Left ventricle myocardium superior (tissue), 1 donor: Measurements from ENCODE around the gene ZNF180. TPM values are rescaled to one million over a fixed set of nuclear protein-coding genes. Genes with fewer than 3 reads are reported as not detected.
"Not testable (repeated sequence)": the region's sequence is repeated elsewhere in the genome, so short reads cannot be mapped to it uniquely, and the experiment has no call there.

ENCODE experiments used
- ATAC-seq: fragments of 200-7000 bp; cut with Tn5 transposase; one replicate; pipeline ENCODE4 v1.9.1; 2020; ENCODE audit warnings: mild to moderate bottlenecking, moderate library complexity
- DNase-seq: peaks from one replicate; pipeline ENCODE4 v3.0.0-alpha.2; 2020
- intact Hi-C: fragments of 100-400 bp; cut with micrococcal nuclease; formaldehyde crosslinking; loops from one replicate; pipeline ENCODE4 v1.11.0; 2022
- long read RNA-seq: library from polyadenylated mRNA; unstranded; transcript quantifications from one replicate; pipeline ENCODE4 v2.0.0, GENCODE V29; 2021
- total RNA-seq: library from RNA; stranded (reverse); fragmentation: NEBNext Ultra II Directional; extraction: Animal tissue kit (Norgen Biotek cat#: 25700); gene quantifications from one replicate; pipeline ENCODE4 v1.2.1, GENCODE V29; 2021
- donor health status: DM: no; HTN: yes; CAD: no; lungs with severe emphysema.

Gene ZNF180
- total RNA-seq: 3.6 TPM
- long read RNA-seq, full-length matches to known transcripts: 2 of 3 reads
- long read RNA-seq, partial matches to known transcripts: 0 of 3 reads
- long read RNA-seq, other reads (novel, unspliced or antisense): 1 of 3 reads

DNA sequence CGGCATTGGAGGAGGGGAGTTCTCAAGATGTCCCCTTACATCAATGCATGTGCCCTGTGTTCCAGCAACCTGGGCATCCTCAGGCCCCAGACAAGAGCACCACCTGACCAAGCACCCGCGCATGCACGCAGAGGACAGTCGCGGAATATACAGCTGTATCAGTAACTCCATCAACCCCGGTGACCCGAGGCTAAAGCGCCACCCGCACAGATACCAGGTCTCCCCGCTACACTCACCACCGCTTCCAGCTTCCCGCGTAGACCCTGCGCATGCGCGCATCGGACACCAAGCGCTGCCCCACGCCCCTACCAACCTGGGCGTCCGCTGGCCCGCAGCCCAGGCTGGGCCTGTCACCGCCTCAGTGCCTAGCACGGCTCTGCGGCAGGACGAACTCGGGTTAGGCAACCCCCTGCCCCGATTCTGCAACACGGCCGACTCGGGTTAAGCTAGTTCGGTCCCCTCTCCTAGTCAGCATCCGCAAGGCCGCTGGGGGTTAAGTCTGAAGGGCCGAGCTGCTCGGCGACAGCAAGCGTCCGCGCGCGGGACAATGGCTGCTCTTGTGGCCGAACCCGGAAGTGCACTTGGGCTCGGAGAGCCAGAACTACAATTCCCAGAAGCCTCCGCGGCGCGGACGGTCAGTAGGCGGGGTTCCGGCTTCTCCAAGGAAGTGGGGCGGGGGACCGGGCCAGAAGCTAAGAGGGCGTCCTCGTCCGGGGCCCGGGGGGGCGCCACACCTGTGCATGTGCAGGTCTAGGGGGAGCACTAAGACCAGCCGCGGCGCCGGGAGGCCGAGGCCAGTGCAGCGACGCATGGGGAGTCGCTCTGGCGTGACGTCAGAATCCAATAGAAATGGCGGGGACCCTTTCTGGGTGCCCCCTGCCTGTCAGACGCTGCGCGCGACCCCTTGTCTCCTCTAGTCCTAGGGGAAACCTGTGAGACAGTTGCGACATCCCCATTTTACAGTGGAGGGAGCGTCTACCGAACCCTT lies at the start of gene ZNF180:
ZNF180 (minus strand) TSS at position 561 of the 988 bp plus-strand sequence. CDS start 3,188 bp downstream, outside the sequence.
- peak; percentile 98 for DNase-seq
- ATAC-seq: peak; percentile 98
- intact Hi-C loops: no loop called here

GRCh38 chr19:44549507-44549906 lies 49.2 kb upstream of the ZNF180 start:
- no peak for DNase-seq
- no peak for ATAC-seq
- intact Hi-C loops: no loop called here

GRCh38 chr19:44548736-44549135 lies 48.4 kb upstream of the ZNF180 start:
- DNase-seq: no peak
- intact Hi-C loops: no loop called here
- no peak for ATAC-seq

GRCh38 chr19:44544031-44544430 lies 43.7 kb upstream of the ZNF180 start:
- DNase-seq (no peak), ATAC-seq (no peak)
- intact Hi-C loops: no loop called here

DNA sequence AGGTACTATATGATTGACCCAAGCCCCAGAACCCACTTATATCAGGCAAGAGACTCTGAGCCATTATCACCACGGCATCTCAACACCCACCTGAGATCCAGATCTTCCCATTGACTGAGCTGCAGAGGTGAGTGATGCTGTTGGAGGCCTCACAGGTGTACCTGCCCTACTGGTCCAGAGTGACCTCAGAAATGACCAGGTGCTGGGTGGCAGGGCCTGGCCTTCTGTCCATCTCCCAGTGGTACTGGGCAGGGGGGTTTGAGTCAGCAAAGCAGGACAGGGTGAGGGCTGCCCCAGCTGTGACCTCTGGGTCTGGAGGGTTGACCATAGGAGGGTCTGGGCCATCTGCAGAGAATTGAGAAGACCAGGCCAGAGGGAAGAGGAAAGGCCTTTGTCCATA lies 42.3 kb upstream of the ZNF180 start:
- intact Hi-C loops: no loop called here
- ATAC-seq (no peak), DNase-seq (no peak)

DNA sequence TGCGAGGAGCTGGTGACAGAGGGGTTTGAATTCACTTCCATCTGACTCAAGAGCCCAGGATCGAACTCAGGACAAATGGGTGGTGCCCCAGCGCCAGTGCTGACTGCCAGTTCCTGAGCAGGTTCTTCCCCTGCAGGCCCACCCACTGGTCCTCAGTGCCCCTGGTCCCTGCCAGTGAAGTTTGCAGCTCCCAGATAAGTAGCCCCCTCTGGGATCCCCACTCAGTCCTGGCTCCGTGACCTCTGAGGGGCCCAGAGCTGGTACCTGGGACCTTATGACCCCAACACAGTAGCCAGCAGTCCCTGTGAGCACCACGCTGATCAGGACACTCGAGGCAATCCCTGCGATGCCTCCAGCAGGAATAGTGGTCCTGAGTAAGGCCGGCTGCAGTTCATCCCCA lies 40.4 kb upstream of the ZNF180 start:
- no peak for ATAC-seq

DNA sequence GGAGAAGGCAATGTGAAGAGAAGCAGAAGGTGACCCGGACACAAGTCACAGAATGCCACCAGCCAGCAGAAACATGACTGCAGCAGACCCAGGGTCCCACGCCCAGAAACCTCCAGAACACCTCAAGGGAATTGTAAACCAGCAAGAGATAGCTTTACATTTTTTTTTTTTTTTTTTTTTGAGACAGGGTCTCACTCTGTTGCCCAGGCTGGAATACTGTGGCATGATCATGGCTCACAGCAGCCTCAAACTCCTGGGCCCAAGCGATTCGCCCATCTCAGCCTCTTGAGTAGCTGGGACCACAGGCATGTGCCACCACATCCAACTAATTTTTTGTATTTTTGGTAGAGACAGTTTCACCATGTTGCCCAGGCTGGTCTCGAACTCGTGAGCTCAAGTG lies 39.7 kb upstream of the ZNF180 start:
- ATAC-seq (no peak), DNase-seq (no peak)
- intact Hi-C loops: no loop called here

More for the DNA sequence above, 40.4 kb upstream of the ZNF180 start:
- intact Hi-C loops: no loop called here
- DNase-seq: no peak

GRCh38 chr19:44539236-44539826 lies 39.0 kb upstream of the ZNF180 start:
- DNase-seq (no peak), ATAC-seq (no peak)
- intact Hi-C loops: no loop called here

GRCh38 chr19:44535361-44535760 lies 35.0 kb upstream of the ZNF180 start:
- intact Hi-C loops, ATAC-seq, DNase-seq: not testable (repeated sequence)

- DNase-seq (no peak), ATAC-seq (no peak)
- intact Hi-C loops: no loop called here
These were observed 32.5 kb upstream of the ZNF180 start for GRCh38 chr19:44532819-44533218.

DNA sequence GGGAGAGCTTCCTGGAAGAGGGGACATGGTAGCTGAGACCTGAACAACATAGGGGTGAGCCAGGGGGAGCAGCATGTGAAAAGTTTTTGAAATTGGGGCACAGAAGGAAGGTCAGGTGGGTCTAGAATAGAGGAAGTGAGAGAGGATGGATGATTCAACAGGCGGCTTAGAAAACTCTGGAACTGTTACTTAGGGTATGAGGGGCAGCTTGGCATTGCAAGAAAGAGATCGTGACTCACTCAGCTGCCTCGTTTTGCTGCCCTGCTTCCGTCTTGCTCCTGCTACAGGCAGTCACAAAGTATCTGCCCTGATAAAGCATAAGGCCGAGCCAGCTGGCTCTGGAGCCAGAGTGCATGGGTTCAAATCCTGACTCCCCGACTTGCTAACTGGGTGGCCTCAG lies 30.5 kb upstream of the ZNF180 start:
- ATAC-seq (no peak), DNase-seq (no peak)
- intact Hi-C loops: no loop called here

- intact Hi-C loops: no loop called here
- DNase-seq: no peak
- no peak for ATAC-seq
These were observed 29.2 kb upstream of the ZNF180 start, which contains the start of gene CEACAM20 for GRCh38 chr19:44529536-44529935. Gene CEACAM20, minus strand, starts transcription at chr19:44529675. Its CDS starts 166 bp downstream, at chr19:44529509.

DNA sequence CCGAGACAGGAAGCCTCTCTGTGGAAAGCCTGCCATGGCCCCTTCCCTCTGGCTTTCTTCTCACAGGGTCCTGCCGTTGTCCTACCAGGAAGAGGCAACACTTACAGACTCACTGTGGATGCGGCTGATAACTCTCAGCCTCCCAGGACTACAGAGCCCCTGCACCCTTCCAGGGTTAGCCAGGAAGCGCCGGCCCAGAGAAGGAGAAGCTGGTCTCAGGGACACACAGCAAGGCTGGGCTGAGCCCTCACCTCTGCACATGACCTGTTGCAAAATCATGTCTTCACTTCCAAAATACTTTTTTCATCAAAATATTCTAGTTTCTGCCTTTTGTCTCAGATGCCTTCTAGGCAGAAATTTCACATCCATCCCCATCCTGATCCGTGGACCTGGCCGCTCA lies 27.2 kb upstream of the ZNF180 start:
- intact Hi-C loops: no loop called here
- no peak for DNase-seq
- ATAC-seq: no peak

GRCh38 chr19:44525721-44526430 lies 25.6 kb upstream of the ZNF180 start:
- intact Hi-C loops: no loop called here
- ATAC-seq (no peak), DNase-seq (no peak)

GRCh38 chr19:44521370-44521769 lies 21.0 kb upstream of the ZNF180 start:
- DNase-seq: no peak
- intact Hi-C loops: no loop called here
- no peak for ATAC-seq

GRCh38 chr19:44517146-44517545 lies 16.8 kb upstream of the ZNF180 start:
- no peak for ATAC-seq
- no peak for DNase-seq
- intact Hi-C loops: no loop called here

GRCh38 chr19:44515907-44516306 lies 15.6 kb upstream of the ZNF180 start:
- DNase-seq (no peak), ATAC-seq (no peak)
- intact Hi-C loops: no loop called here

- intact Hi-C loops: no loop called here
- ATAC-seq (no peak), DNase-seq (no peak)
These were observed 14.7 kb upstream of the ZNF180 start for GRCh38 chr19:44515031-44515430.
